OCI-LY1 (cell line): ENCODE results near the gene DPYSL3.

Experiments used
- EZH2 ChIP-seq: fragments of 200-600 bp; sonication (generic), shearing (Covaris generic); IDR thresholded peaks from 2 replicates; pipeline ENCODE4 v1.8.0; 2017; ENCODE audit warnings: borderline replicate concordance, mixed run types, mild to moderate bottlenecking, antibody characterized with exemption, low read length, moderate library complexity, mixed read lengths
- TF ChIP-seq, protein P1 (sequence below): fragments of 200-600 bp; sonication (generic), shearing (Covaris generic); IDR thresholded peaks from 2 replicates; pipeline ENCODE4 v1.5.1; 2017; ENCODE audit warnings: mild to moderate bottlenecking, antibody characterized with exemption, low read length, moderate library complexity, mixed read lengths

- TF ChIP-seq, protein P1, sequence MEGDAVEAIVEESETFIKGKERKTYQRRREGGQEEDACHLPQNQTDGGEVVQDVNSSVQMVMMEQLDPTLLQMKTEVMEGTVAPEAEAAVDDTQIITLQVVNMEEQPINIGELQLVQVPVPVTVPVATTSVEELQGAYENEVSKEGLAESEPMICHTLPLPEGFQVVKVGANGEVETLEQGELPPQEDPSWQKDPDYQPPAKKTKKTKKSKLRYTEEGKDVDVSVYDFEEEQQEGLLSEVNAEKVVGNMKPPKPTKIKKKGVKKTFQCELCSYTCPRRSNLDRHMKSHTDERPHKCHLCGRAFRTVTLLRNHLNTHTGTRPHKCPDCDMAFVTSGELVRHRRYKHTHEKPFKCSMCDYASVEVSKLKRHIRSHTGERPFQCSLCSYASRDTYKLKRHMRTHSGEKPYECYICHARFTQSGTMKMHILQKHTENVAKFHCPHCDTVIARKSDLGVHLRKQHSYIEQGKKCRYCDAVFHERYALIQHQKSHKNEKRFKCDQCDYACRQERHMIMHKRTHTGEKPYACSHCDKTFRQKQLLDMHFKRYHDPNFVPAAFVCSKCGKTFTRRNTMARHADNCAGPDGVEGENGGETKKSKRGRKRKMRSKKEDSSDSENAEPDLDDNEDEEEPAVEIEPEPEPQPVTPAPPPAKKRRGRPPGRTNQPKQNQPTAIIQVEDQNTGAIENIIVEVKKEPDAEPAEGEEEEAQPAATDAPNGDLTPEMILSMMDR, result no peak
- no peak for TF ChIP-seq EZH2
Measured at GRCh38 chr5:147465747-147466146, 44.1 kb downstream of the DPYSL3 start.
